Parathyroid adenoma (tissue), 2 donors: ENCODE data around the gene INPP4A.

Experiments used
- H2AFZ ChIP-seq: fragments of 300-600 bp; sonication (generic); one replicate; pipeline ENCODE4 v1.7.0; 2017; ENCODE audit warnings: antibody characterized with exemption, mild to moderate bottlenecking
- H3K27ac ChIP-seq: fragments of 300-600 bp; sonication (generic); one replicate; pipeline ENCODE4 v1.7.0; 2017
- H3K27me3 ChIP-seq: fragments of 300-600 bp; sonication (generic); one replicate; pipeline ENCODE4 v1.7.0; 2017; ENCODE audit warnings: low read length; ENCODE audit not compliant: control insufficient read depth, insufficient read depth
- H3K36me3 ChIP-seq: fragments of 300-600 bp; sonication (generic); one replicate; pipeline ENCODE4 v1.7.0; 2017; ENCODE audit warnings: low read length; ENCODE audit not compliant: control insufficient read depth, insufficient read depth
- H3K4me1 ChIP-seq: fragments of 300-600 bp; sonication (generic); one replicate; pipeline ENCODE4 v1.7.0; 2017; ENCODE audit warnings: control low read depth
- H3K4me2 ChIP-seq: fragments of 300-600 bp; sonication (generic); one replicate; pipeline ENCODE4 v1.7.0; 2017; ENCODE audit warnings: low read length
- H3K4me3 ChIP-seq: fragments of 300-600 bp; sonication (generic); one replicate; pipeline ENCODE4 v1.7.0; 2017; ENCODE audit warnings: low read depth, low read length
- H3K79me2 ChIP-seq: fragments of 300-600 bp; sonication (generic); one replicate; pipeline ENCODE4 v1.7.0; 2017; ENCODE audit warnings: control low read depth
- H3K9ac ChIP-seq: fragments of 300-600 bp; sonication (generic); one replicate; pipeline ENCODE4 v1.7.0; 2017; ENCODE audit warnings: mild to moderate bottlenecking
- H3K9me3 ChIP-seq: fragments of 300-600 bp; sonication (generic); one replicate; pipeline ENCODE4 v1.7.0; 2017; ENCODE audit warnings: low read length; ENCODE audit not compliant: control insufficient read depth
- CTCF ChIP-seq: fragments of 300-600 bp; sonication (generic); IDR thresholded peaks from one replicate; pipeline ENCODE4 v1.7.0; 2017; ENCODE audit warnings: antibody characterized with exemption, mild to moderate bottlenecking
- donor health status: primary hyperparathyroidism.

Gene INPP4A

GRCh38 chr2:98514879-98515249 lies 70.2 kb downstream of the INPP4A start:
- H3K9me3 ChIP-seq: no peaks in the 10 kb centered on the region
- no peak for TF ChIP-seq CTCF
- H3K9ac ChIP-seq: no peak overlapping the region
- H3K4me1 ChIP-seq: peaks cover 3% of the 10 kb centered on the region
- H3K27me3 ChIP-seq: no peaks in the 10 kb centered on the region
- peaks cover 35% of the 10 kb centered on the region for H3K79me2 ChIP-seq
- H3K36me3 ChIP-seq: no peaks in the 10 kb centered on the region
- H3K27ac ChIP-seq: no peak overlapping the region
- no peak overlapping the region for H3K4me2 ChIP-seq
- no peak overlapping the region for H3K4me3 ChIP-seq
- H2AFZ ChIP-seq: no peak overlapping the region

GRCh38 chr2:98515250-98515991 lies 70.8 kb downstream of the INPP4A start:
- H3K4me3 ChIP-seq: no peak overlapping the region
- no peak overlapping the region for H2AFZ ChIP-seq
- H3K9me3 ChIP-seq: no peaks in the 10 kb centered on the region
- TF ChIP-seq CTCF: no peak
- H3K36me3 ChIP-seq: no peaks in the 10 kb centered on the region
- H3K27ac ChIP-seq: no peak overlapping the region
- no peak overlapping the region for H3K9ac ChIP-seq
- no peak overlapping the region for H3K4me2 ChIP-seq
- H3K4me1 ChIP-seq: peaks cover 3% of the 10 kb centered on the region
- H3K79me2 ChIP-seq: peaks cover 34% of the 10 kb centered on the region
- no peaks in the 10 kb centered on the region for H3K27me3 ChIP-seq

- Histone ChIP-seq H3K27ac (no peak overlapping the region), H3K27me3 (no peaks in the 10 kb centered on the region), H3K4me1 (peaks cover 3% of the 10 kb centered on the region), H2AFZ (no peak overlapping the region), H3K4me2 (no peak overlapping the region), H3K36me3 (no peaks in the 10 kb centered on the region), H3K4me3 (no peak overlapping the region), H3K9ac (no peak overlapping the region), H3K9me3 (no peaks in the 10 kb centered on the region), H3K79me2 (peaks cover 28% of the 10 kb centered on the region)
- no peak for TF ChIP-seq CTCF
Observed at GRCh38 chr2:98516571-98516970, 71.9 kb downstream of the INPP4A start.

- Histone ChIP-seq H3K4me1 (peaks cover 3% of the 10 kb centered on the region), H3K79me2 (peaks cover 19% of the 10 kb centered on the region), H2AFZ (no peak overlapping the region), H3K4me2 (no peak overlapping the region), H3K9me3 (no peaks in the 10 kb centered on the region), H3K9ac (no peak overlapping the region), H3K4me3 (no peak overlapping the region), H3K27me3 (no peaks in the 10 kb centered on the region), H3K27ac (no peak overlapping the region), H3K36me3 (no peaks in the 10 kb centered on the region)
- no peak for TF ChIP-seq CTCF
Observed at GRCh38 chr2:98517636-98518035, 73.0 kb downstream of the INPP4A start.

- peak; percentile 19 for TF ChIP-seq CTCF
- Histone ChIP-seq H3K36me3 (no peaks in the 10 kb centered on the region), H3K4me1 (peaks cover 3% of the 10 kb centered on the region), H3K27ac (no peak overlapping the region), H3K79me2 (peaks cover 18% of the 10 kb centered on the region), H3K27me3 (no peaks in the 10 kb centered on the region), H3K4me3 (no peak overlapping the region), H3K9me3 (no peaks in the 10 kb centered on the region), H3K9ac (no peak overlapping the region), H3K4me2 (no peak overlapping the region), H2AFZ (no peak overlapping the region)
Observed at GRCh38 chr2:98518101-98518500, 73.4 kb downstream of the INPP4A start.
